ENCODE measurements around the gene HNRNPA0. TPM values are rescaled to one million over a fixed set of nuclear protein-coding genes. Genes with fewer than 3 reads are reported as not detected.

The HNRNPA0 gene
- total and polyA plus RNA-seq, 2 of the 4 experiments (the other 2 are of a cell fraction), result 5.2 to 12.2 TPM

DNA sequence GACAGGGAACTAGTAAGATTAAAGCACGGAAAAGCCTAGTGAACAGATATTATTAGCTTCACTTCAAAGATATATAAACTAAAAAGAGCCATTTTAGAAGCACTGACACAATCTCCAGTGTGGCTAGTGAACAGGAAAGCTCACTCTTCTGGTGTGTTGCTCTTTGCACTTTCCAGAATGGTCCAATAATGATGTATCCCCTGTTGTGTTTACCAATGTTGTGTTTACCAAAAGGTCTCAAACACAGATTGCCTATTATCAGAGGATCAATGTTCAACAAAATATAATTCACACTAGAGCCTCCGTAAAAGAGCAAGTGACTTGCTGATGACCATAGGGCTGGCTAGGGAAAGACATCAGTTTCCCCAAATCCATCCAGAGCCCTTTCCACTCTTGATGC lies 29.9 kb downstream of the HNRNPA0 start:
- Histone ChIP-seq H3K9me3 (ENCODE audit: control insufficient read depth, insufficient read depth, low read length) (no peaks in the 10 kb centered on the region), H3K56ac (ENCODE audit: extremely low read depth, insufficient read depth, low read length) (no peak overlapping the region), H2AK5ac (ENCODE audit: low read depth, low read length) (no peak overlapping the region), H2BK20ac (ENCODE audit: low read depth, low read length) (no peak overlapping the region), H3K4me2 (ENCODE audit: low read depth, low read length) (no peak overlapping the region), H3K4me3 (ENCODE audit: insufficient read depth, low read depth, low read length) (no peak overlapping the region), H2AK9ac (replicated peaks; ENCODE audit: low read depth, low read length, poor library complexity) (no peak overlapping the region), H3K14ac (replicated peaks; ENCODE audit: low read depth, low read length) (no peak overlapping the region), H4K20me1 (ENCODE audit: insufficient read depth, low read length) (no peaks in the 10 kb centered on the region), H4K5ac (ENCODE audit: low read depth, low read length) (no peak overlapping the region), H2BK5ac (ENCODE audit: low read depth, low read length, poor library complexity, severe bottlenecking) (no peak overlapping the region), H2AFZ (replicated peaks; ENCODE audit: low read length, poor library complexity) (no peak overlapping the region), H4K91ac (ENCODE audit: insufficient read depth, low read depth, low read length) (no peak overlapping the region), H2BK120ac (ENCODE audit: low read depth, low read length) (no peak overlapping the region), H3K9me1 (ENCODE audit: insufficient read depth, low read length) (no peaks in the 10 kb centered on the region), H4K8ac (ENCODE audit: low read depth in 2 of 2, low read length in 2 of 2) (no peak overlapping the region), H3K9ac (ENCODE audit: low read depth, low read length) (no peak overlapping the region), H3K4ac (ENCODE audit: low read depth, low read length) (no peak overlapping the region), H3K79me1 (ENCODE audit: low read depth in 1 of 2, low read length in 2 of 2) (no peaks in the 10 kb centered on the region; a peak in 1 of 4 replicates), H3K27ac (ENCODE audit: insufficient read depth, low read length) (no peak overlapping the region), H2BK15ac (ENCODE audit: low read depth, low read length) (no peak overlapping the region), H3K27me3 (ENCODE audit: control insufficient read depth, insufficient read depth, low read length) (peaks cover 2% of the 10 kb centered on the region; the same call in 1 of the 2 replicates), H3K23ac (ENCODE audit: low read depth, low read length) (no peak overlapping the region), H3K18ac (ENCODE audit: low read depth, low read length) (no peak overlapping the region), H3K36me3 (ENCODE audit: control insufficient read depth, insufficient read depth, low read length) (no peaks in the 10 kb centered on the region), H3K4me1 (ENCODE audit: control insufficient read depth, insufficient read depth, low read length) (no peaks in the 10 kb centered on the region)
- in situ Hi-C loops (cut with MboI; ENCODE audit: low sequenced_read_pairs) (no loop called here), dilution Hi-C loops (cut with HindIII; ENCODE audit: low sequenced_read_pairs, unreplicated experiment) (no loop called here), intact Hi-C loops (cut with micrococcal nuclease) (no loop called here)
- no peak for ATAC-seq (ENCODE audit: low read depth)
- DNase-seq, result no peak
- BruUV-seq (replicated peaks), result no TSS peak
- POLR2A ChIA-PET (ENCODE audit: unreplicated experiment), result no interaction called here
- CTCF ChIA-PET, result interaction anchor here (0.5 kb wide), 1 partner anchor 12 kb away, joined by 3 read pairs; no protein-coding TSS in a partner anchor
- TF ChIP-seq, protein P1, sequence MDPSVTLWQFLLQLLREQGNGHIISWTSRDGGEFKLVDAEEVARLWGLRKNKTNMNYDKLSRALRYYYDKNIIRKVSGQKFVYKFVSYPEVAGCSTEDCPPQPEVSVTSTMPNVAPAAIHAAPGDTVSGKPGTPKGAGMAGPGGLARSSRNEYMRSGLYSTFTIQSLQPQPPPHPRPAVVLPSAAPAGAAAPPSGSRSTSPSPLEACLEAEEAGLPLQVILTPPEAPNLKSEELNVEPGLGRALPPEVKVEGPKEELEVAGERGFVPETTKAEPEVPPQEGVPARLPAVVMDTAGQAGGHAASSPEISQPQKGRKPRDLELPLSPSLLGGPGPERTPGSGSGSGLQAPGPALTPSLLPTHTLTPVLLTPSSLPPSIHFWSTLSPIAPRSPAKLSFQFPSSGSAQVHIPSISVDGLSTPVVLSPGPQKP (IDR thresholded peaks at IDR 0.05; ENCODE audit: borderline replicate concordance, low read depth, low read length), result no peak
- TF ChIP-seq MAZ (IDR thresholded peaks at IDR 0.05; ENCODE audit: borderline replicate concordance, low read depth, low read length) (no peak), NFE2L2 (IDR thresholded peaks at IDR 0.05; ENCODE audit: low read depth, low read length) (no peak), RCOR1 (IDR thresholded peaks at IDR 0.05; ENCODE audit: insufficient replicate concordance, low read length) (no peak), POLR2A (IDR thresholded peaks at IDR 0.05; ENCODE audit: low read depth, low read length) (no peak), SMC3 (IDR thresholded peaks at IDR 0.05; ENCODE audit: low read depth, low read length) (no peak), RAD21 (IDR thresholded peaks at IDR 0.05; ENCODE audit: low read length) (no peak), FOS (IDR thresholded peaks at IDR 0.05; ENCODE audit: low read depth, low read length) (no peak), BHLHE40 (IDR thresholded peaks at IDR 0.05; ENCODE audit: low read depth, low read length) (no peak)
- no CpG with 5 or more reads among the region's 2 CpGs for WGBS, 2 experiments (ENCODE audit: extremely low coverage in 2 of 2, insufficient read length in 1 of 2)

Measured in IMR-90 (cell line).